ENCODE data around the gene ALG1. TPM values are rescaled to one million over a fixed set of nuclear protein-coding genes. Genes with fewer than 3 reads are reported as not detected.

Gene ALG1
- total and polyA plus RNA-seq, 2 of the 13 experiments (the other 11 are each of a cell fraction or from before 2014, with no cell fraction given): 43.3 to 75.6 TPM

DNA sequence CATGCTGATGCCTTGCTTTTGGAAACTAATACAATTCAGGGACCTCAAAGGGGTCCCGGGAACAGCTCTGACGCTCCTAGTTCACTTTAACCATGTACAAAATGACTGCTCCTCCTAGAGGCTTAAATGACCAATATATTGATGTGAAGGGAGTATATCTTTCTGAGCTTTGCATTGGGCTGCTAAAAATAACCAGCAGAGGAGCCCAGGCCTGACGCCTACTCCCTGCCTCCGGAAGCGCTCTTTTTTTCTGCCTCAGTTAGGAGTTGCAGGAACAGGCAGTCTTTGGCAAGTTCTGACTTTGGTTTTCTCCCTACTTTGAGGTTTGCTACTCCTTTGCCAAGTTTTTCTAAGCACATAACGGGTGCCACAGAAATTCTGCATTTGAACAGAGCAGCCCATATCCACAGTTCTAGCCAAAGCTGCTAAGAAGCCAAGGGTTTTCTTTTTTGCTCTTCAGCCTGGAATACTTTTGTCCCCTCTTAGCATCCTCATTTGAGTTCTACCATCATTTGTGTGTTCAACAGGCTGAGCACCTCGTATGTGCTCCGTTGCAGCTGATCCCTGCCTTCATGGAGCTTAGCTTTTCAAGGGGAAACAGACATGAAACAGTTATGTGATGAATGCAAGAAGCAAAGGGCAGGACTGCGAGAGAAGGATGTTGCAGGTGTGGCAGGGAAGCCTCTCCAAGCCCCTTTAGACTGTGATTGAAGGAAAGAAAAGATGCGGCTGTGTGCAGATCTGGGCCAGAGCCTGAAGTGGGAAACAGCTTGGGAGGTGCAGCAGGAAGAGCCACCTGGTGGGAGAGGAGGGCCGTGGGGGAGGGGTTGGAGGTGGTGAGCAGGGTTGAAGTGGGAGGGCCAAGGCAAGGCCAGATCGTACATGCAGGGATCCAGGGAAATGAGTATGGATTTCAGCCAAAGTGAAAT, 35.2 kb upstream of the ALG1 start (continued):
- TF ChIP-seq, protein P1, sequence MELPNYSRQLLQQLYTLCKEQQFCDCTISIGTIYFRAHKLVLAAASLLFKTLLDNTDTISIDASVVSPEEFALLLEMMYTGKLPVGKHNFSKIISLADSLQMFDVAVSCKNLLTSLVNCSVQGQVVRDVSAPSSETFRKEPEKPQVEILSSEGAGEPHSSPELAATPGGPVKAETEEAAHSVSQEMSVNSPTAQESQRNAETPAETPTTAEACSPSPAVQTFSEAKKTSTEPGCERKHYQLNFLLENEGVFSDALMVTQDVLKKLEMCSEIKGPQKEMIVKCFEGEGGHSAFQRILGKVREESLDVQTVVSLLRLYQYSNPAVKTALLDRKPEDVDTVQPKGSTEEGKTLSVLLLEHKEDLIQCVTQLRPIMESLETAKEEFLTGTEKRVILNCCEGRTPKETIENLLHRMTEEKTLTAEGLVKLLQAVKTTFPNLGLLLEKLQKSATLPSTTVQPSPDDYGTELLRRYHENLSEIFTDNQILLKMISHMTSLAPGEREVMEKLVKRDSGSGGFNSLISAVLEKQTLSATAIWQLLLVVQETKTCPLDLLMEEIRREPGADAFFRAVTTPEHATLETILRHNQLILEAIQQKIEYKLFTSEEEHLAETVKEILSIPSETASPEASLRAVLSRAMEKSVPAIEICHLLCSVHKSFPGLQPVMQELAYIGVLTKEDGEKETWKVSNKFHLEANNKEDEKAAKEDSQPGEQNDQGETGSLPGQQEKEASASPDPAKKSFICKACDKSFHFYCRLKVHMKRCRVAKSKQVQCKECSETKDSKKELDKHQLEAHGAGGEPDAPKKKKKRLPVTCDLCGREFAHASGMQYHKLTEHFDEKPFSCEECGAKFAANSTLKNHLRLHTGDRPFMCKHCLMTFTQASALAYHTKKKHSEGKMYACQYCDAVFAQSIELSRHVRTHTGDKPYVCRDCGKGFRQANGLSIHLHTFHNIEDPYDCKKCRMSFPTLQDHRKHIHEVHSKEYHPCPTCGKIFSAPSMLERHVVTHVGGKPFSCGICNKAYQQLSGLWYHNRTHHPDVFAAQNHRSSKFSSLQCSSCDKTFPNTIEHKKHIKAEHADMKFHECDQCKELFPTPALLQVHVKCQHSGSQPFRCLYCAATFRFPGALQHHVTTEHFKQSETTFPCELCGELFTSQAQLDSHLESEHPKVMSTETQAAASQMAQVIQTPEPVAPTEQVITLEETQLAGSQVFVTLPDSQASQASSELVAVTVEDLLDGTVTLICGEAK (IDR thresholded peaks at IDR 0.05): no peak
- TF ChIP-seq, protein P1 (CRISPR knock-in tag; IDR thresholded peaks at IDR 0.05): peak; percentile 71
- TF ChIP-seq ZNF138 (CRISPR knock-in tag; IDR thresholded peaks at IDR 0.05; ENCODE audit: low read depth) (no peak), ZNF326 (CRISPR knock-in tag; IDR thresholded peaks at IDR 0.05; ENCODE audit: borderline replicate concordance) (0 out of 2 replicates have a peak, but pooled peaks have one; percentile 21), NBN (conservative IDR thresholded peaks at IDR 0.05) (no peak), SATB2 (CRISPR knock-in tag; IDR thresholded peaks at IDR 0.05) (no peak), ZNF660 (CRISPR knock-in tag; IDR thresholded peaks at IDR 0.05; ENCODE audit: borderline replicate concordance, low read depth) (no peak), ZNF703 (CRISPR knock-in tag; IDR thresholded peaks at IDR 0.05; ENCODE audit: borderline replicate concordance) (no peak), REL (CRISPR knock-in tag; conservative IDR thresholded peaks at IDR 0.05) (0 out of 2 replicates have a peak, but pooled peaks have one; percentile 7), ZNF556 (CRISPR knock-in tag; IDR thresholded peaks at IDR 0.05; ENCODE audit: borderline replicate concordance) (0 out of 2 replicates have a peak, but pooled peaks have one; percentile 5), ZNF136 (CRISPR knock-in tag; IDR thresholded peaks at IDR 0.05; ENCODE audit: low read depth) (no peak), ZFP91 (CRISPR knock-in tag; IDR thresholded peaks at IDR 0.05; ENCODE audit: borderline replicate concordance) (peak; percentile 70)
- TF ChIP-seq, protein P2, sequence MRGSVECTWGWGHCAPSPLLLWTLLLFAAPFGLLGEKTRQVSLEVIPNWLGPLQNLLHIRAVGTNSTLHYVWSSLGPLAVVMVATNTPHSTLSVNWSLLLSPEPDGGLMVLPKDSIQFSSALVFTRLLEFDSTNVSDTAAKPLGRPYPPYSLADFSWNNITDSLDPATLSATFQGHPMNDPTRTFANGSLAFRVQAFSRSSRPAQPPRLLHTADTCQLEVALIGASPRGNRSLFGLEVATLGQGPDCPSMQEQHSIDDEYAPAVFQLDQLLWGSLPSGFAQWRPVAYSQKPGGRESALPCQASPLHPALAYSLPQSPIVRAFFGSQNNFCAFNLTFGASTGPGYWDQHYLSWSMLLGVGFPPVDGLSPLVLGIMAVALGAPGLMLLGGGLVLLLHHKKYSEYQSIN (CRISPR knock-in tag; IDR thresholded peaks at IDR 0.05; ENCODE audit: borderline replicate concordance): no peak
